Ishikawa (cell line): Measurements from ENCODE around the gene SERPINB10.

Experiments used
- CREB1 ChIP-seq: IDR thresholded peaks from 2 replicates; pipeline ENCODE4 v1.6.1; 2012; ENCODE audit warnings: low read depth
- EGR1 ChIP-seq: IDR thresholded peaks from 2 replicates; pipeline ENCODE4 v1.6.1; 2012
- EP300 ChIP-seq: IDR thresholded peaks from 2 replicates; pipeline ENCODE4 v1.6.1; 2012; ENCODE audit warnings: borderline replicate concordance
- NFIC ChIP-seq: IDR thresholded peaks from 2 replicates; pipeline ENCODE4 v1.6.1; 2012
- RAD21 ChIP-seq: IDR thresholded peaks from 2 replicates; pipeline ENCODE4 v1.6.1; 2012; ENCODE audit warnings: low read depth
- TAF1 ChIP-seq: IDR thresholded peaks from 2 replicates; pipeline ENCODE4 v1.6.1; 2012; ENCODE audit warnings: low read depth, mild to moderate bottlenecking
- YY1 ChIP-seq: IDR thresholded peaks from 2 replicates; pipeline ENCODE4 v1.6.1; 2012; ENCODE audit warnings: low read depth
- ZBTB7A ChIP-seq: IDR thresholded peaks from 2 replicates; pipeline ENCODE4 v1.6.1; 2012; ENCODE audit warnings: low read depth

- TF ChIP-seq EGR1 (no peak), TAF1 (no peak), RAD21 (no peak), YY1 (no peak), ZBTB7A (no peak), NFIC (no peak), CREB1 (no peak), EP300 (no peak)
Measured at GRCh38 chr18:63882333-63883141, 25.2 kb upstream of the SERPINB10 start.
